H1 (cell line): ENCODE results near the gene CTSL. TPM values are rescaled to one million over a fixed set of nuclear protein-coding genes. Genes with fewer than 3 reads are reported as not detected.

ENCODE experiments used
- CTCF ChIA-PET: fragments of 300-600 bp; sonication (Branson Sonifier 250); formaldehyde crosslinking; loops from one replicate; lab custom pipeline; 2021; ENCODE audit not compliant: partially characterized antibody; lab: Charles Lee
- POLR2A ChIA-PET: fragments of 300-600 bp; sonication (Branson Sonifier 250); formaldehyde crosslinking; loops from one replicate; lab custom pipeline; 2021; ENCODE audit warnings: inconsistent platforms; ENCODE audit not compliant: partially characterized antibody; lab: Charles Lee
- DNase-seq, 2 experiments: peaks; one replicate each; pipeline versions ENCODE4 v3.0.0 to v3.0.0-alpha.2; 2010 to 2022; ENCODE audit warnings: low spot score in 2 of 2, low read depth in 1 of 2, mixed read lengths in 1 of 2
- FAIRE-seq: peaks from 2 replicates; lab custom pipeline; 2011; peaks lifted over from hg19 to GRCh38; lab: Jason Lieb, UNC
- H2AFZ ChIP-seq: 2 replicates; pipeline ENCODE4 v1.8.1; 2012; ENCODE audit warnings: low read length, inconsistent platforms
- H2AK5ac ChIP-seq: 2 replicates; pipeline ENCODE4 v1.6.1; 2013; ENCODE audit warnings: low read depth, low read length
- H2BK120ac ChIP-seq: replicated peaks from 2 replicates; pipeline ENCODE3; 2013; ENCODE audit warnings: low read depth, low read length, inconsistent platforms
- H2BK12ac ChIP-seq: 2 replicates; pipeline ENCODE4 v1.6.1; 2013; ENCODE audit warnings: low read depth, low read length
- H2BK15ac ChIP-seq: 2 replicates; pipeline ENCODE4 v1.6.1; 2013; ENCODE audit warnings: low read length
- H2BK20ac ChIP-seq: 2 replicates; pipeline ENCODE4 v1.6.1; 2013; ENCODE audit warnings: low read length
- H2BK5ac ChIP-seq: 2 replicates; pipeline ENCODE4 v1.6.1; 2013; ENCODE audit warnings: low read depth, low read length
- H3K14ac ChIP-seq: 2 replicates; pipeline ENCODE4 v1.6.1; 2013; ENCODE audit warnings: inconsistent platforms; ENCODE audit not compliant: insufficient read length
- H3K18ac ChIP-seq: 2 replicates; pipeline ENCODE4 v1.6.1; 2013; ENCODE audit warnings: low read length; ENCODE audit errors: extremely low read depth
- H3K23ac ChIP-seq: 2 replicates; pipeline ENCODE4 v1.6.1; 2013; ENCODE audit warnings: inconsistent platforms; ENCODE audit not compliant: insufficient read length
- H3K23me2 ChIP-seq: 2 replicates; pipeline ENCODE4 v1.6.1; 2013; ENCODE audit warnings: low read depth, low read length
- H3K27ac ChIP-seq: 2 replicates; pipeline ENCODE4 v1.6.1; 2011; ENCODE audit warnings: low read depth, low read length, inconsistent platforms
- H3K27me3 ChIP-seq, 4 experiments: replicated peaks in 1 of 4; 1 replicate in 1 of 4; 2 replicates in 3 of 4; pipeline versions ENCODE4 v1.6.1 to v1.8.1; 2011 to 2013; ENCODE audit warnings: low read length in 3 of 4, mild to moderate bottlenecking in 3 of 4, inconsistent platforms in 2 of 4, mixed read lengths in 2 of 4, moderate library complexity in 1 of 4; ENCODE audit not compliant: control insufficient read depth in 3 of 4, insufficient read depth in 3 of 4; ENCODE audit errors: extremely low read depth in 1 of 4
- H3K36me3 ChIP-seq, 4 experiments: 2 replicates each; pipeline versions ENCODE4 v1.6.1 to v1.8.1; 2011 to 2013; ENCODE audit warnings: mild to moderate bottlenecking in 4 of 4, low read length in 3 of 4, moderate library complexity in 2 of 4, control low read depth in 1 of 4, inconsistent platforms in 1 of 4; ENCODE audit not compliant: insufficient read depth in 4 of 4, control insufficient read depth in 2 of 4
- H3K4ac ChIP-seq: replicated peaks from 2 replicates; pipeline ENCODE3; 2013; ENCODE audit warnings: low read length, low read depth, mixed read lengths, inconsistent platforms; ENCODE audit not compliant: insufficient read length
- H3K4me1 ChIP-seq, 4 experiments: replicated peaks in 1 of 4; 1 replicate in 1 of 4; 2 replicates in 3 of 4; pipeline versions ENCODE4 v1.6.1 to v1.8.1; 2011 to 2013; ENCODE audit warnings: low read length in 3 of 4, inconsistent platforms in 2 of 4, mixed read lengths in 1 of 4; ENCODE audit not compliant: insufficient read depth in 4 of 4, control insufficient read depth in 3 of 4
- H3K4me2 ChIP-seq, 2 experiments: 2 replicates each; pipeline versions ENCODE4 v1.6.1 to v1.8.1; 2011 to 2013; ENCODE audit warnings: low read depth in 2 of 2, low read length in 2 of 2, control low read depth in 1 of 2, inconsistent platforms in 1 of 2, mild to moderate bottlenecking in 1 of 2; ENCODE audit not compliant: insufficient read depth in 1 of 2
- H3K4me3 ChIP-seq, 4 experiments: fragments of 200-600, 300-600 bp in 1 of 4; sonication (generic), shearing (Covaris generic), sonication (Bioruptor Twin) in 1 of 4; 2 replicates each; pipeline versions ENCODE4 v1.5.1 to v1.8.1; 2011 to 2016; ENCODE audit warnings: low read length in 4 of 4, low read depth in 3 of 4, control low read depth in 2 of 4, inconsistent platforms in 2 of 4, mild to moderate bottlenecking in 2 of 4, mixed read lengths in 1 of 4, moderate library complexity in 1 of 4; ENCODE audit not compliant: insufficient read depth in 2 of 4; ENCODE audit errors: extremely low read depth in 1 of 4
- H3K56ac ChIP-seq: replicated peaks from 2 replicates; pipeline ENCODE3; 2013; ENCODE audit warnings: low read depth, mild to moderate bottlenecking, mixed read lengths, low read length, inconsistent platforms; ENCODE audit not compliant: insufficient read length
- H3K79me1 ChIP-seq: 2 replicates; pipeline ENCODE4 v1.6.1; 2013; ENCODE audit warnings: low read depth, low read length, control low read depth
- H3K79me2 ChIP-seq, 2 experiments: 2 replicates each; pipeline versions ENCODE4 v1.6.1 to v1.8.1; 2012 to 2013; ENCODE audit warnings: low read length in 2 of 2, mild to moderate bottlenecking in 2 of 2, inconsistent platforms in 1 of 2; ENCODE audit not compliant: insufficient read depth in 2 of 2, control insufficient read depth in 1 of 2
- H3K9ac ChIP-seq, 4 experiments: replicated peaks in 1 of 4; 1 replicate in 1 of 4; 2 replicates in 3 of 4; pipeline versions ENCODE4 v1.6.1 to v1.8.1; 2011 to 2013; ENCODE audit warnings: low read depth in 3 of 4, low read length in 3 of 4, control low read depth in 2 of 4, mild to moderate bottlenecking in 2 of 4, moderate library complexity in 2 of 4, inconsistent platforms in 1 of 4; ENCODE audit errors: extremely low read depth in 1 of 4
- H3K9me3 ChIP-seq, 2 experiments: 2 replicates each; pipeline versions ENCODE4 v1.6.1 to v1.8.1; 2012 to 2013; ENCODE audit warnings: mild to moderate bottlenecking in 2 of 2, moderate library complexity in 2 of 2, control low read depth in 1 of 2, inconsistent platforms in 1 of 2, low read depth in 1 of 2, low read length in 1 of 2, mixed read lengths in 1 of 2; ENCODE audit not compliant: insufficient read depth in 2 of 2
- H4K20me1 ChIP-seq, 2 experiments: replicated peaks in 1 of 2; 2 replicates each; pipeline versions ENCODE3 to v1.8.1; 2011 to 2013; ENCODE audit warnings: inconsistent platforms in 2 of 2, low read length in 2 of 2, mild to moderate bottlenecking in 1 of 2; ENCODE audit not compliant: insufficient read depth in 2 of 2, control insufficient read depth in 1 of 2
- H4K5ac ChIP-seq: 2 replicates; pipeline ENCODE4 v1.6.1; 2013; ENCODE audit warnings: low read length, low read depth, mixed read lengths, inconsistent platforms; ENCODE audit not compliant: insufficient read length
- H4K8ac ChIP-seq: 2 replicates; pipeline ENCODE4 v1.8.0; 2013; ENCODE audit warnings: mild to moderate bottlenecking, moderate library complexity, low read length, inconsistent platforms; ENCODE audit not compliant: insufficient read depth; ENCODE audit errors: extremely low read depth
- H4K91ac ChIP-seq: replicated peaks from 2 replicates; pipeline ENCODE3; 2013; ENCODE audit warnings: low read length, mixed read lengths, inconsistent platforms; ENCODE audit not compliant: insufficient read length
- CTCF ChIP-seq, 3 experiments: IDR thresholded peaks; 1 replicate in 2 of 3; 2 replicates in 1 of 3; pipeline versions ENCODE4 v1.5.1 to v1.6.1; 2011; ENCODE audit warnings: low read length in 3 of 3, mild to moderate bottlenecking in 3 of 3, inconsistent platforms in 2 of 3, low read depth in 1 of 3, moderate library complexity in 1 of 3; ENCODE audit not compliant: insufficient read depth in 1 of 3; ENCODE audit errors: control extremely low read depth in 1 of 3
- RAD21 ChIP-seq, 2 experiments: IDR thresholded peaks in 1 of 2; conservative IDR thresholded peaks in 1 of 2; 2 replicates each; pipeline ENCODE4 v1.6.1; 2011; ENCODE audit warnings: low read depth in 2 of 2, low read length in 2 of 2, improper control_type of control experiment in 1 of 2, inconsistent platforms in 1 of 2, mild to moderate bottlenecking in 1 of 2, moderate library complexity in 1 of 2
- YY1 ChIP-seq: IDR thresholded peaks from 2 replicates; pipeline ENCODE4 v1.6.1; 2011; ENCODE audit warnings: low read depth, mild to moderate bottlenecking, low read length
- WGBS, 2 experiments: shearing (Covaris generic) in 1 of 2; methylation state at CpG; one replicate each; pipeline versions ENCODE4 v1.1.6 to v1.1.7; 2013 to 2015; ENCODE audit warnings: low lambda C conversion rate in 2 of 2, mixed read lengths in 2 of 2, inconsistent platforms in 1 of 2, low coverage in 1 of 2, missing lambda C conversion rate in 1 of 2; ENCODE audit not compliant: insufficient replicate concordance in 2 of 2, insufficient coverage in 1 of 2, insufficient read length in 1 of 2; ENCODE audit errors: extremely low coverage in 1 of 2, missing lambda C conversion rate in 1 of 2; 5-methylcytosine and 5-hydroxymethylcytosine counted together
- polyA plus RNA-seq, 7 experiments: library from polyadenylated mRNA; depleted of rRNA in 3 of 7; stranded (reverse) in 5 of 7; unstranded in 2 of 7; fragments of >200 nt in 5 of 7; fragments of 200-250 nt in 2 of 7; gene quantifications; 1 replicate in 5 of 7; 2 replicates in 1 of 7; 4 replicates in 1 of 7; pipeline versions ENCODE4 v1.2.1 to v1.2.3, GENCODE V29; 2011 to 2013; ENCODE audit warnings: missing spikeins in 2 of 7, mixed read lengths in 2 of 7
- total RNA-seq: library from RNA; stranded (reverse); fragmentation: NEBNext Ultra II Directional; extraction: Animal tissue kit (Norgen Biotek cat#: 25700); gene quantifications from 2 replicates; pipeline ENCODE4 v1.2.1, GENCODE V29; 2021
- TF ChIP-seq, protein P1 (sequence below): IDR thresholded peaks from 2 replicates; pipeline ENCODE4 v1.6.1; 2011; ENCODE audit warnings: low read depth, mild to moderate bottlenecking, low read length; ENCODE audit not compliant: insufficient read depth

CTSL gene
- total and polyA plus RNA-seq, 2 of the 8 experiments (the other 6 are each of a cell fraction or from before 2014, with no cell fraction given) = 34.2 to 38.2 TPM

DNA sequence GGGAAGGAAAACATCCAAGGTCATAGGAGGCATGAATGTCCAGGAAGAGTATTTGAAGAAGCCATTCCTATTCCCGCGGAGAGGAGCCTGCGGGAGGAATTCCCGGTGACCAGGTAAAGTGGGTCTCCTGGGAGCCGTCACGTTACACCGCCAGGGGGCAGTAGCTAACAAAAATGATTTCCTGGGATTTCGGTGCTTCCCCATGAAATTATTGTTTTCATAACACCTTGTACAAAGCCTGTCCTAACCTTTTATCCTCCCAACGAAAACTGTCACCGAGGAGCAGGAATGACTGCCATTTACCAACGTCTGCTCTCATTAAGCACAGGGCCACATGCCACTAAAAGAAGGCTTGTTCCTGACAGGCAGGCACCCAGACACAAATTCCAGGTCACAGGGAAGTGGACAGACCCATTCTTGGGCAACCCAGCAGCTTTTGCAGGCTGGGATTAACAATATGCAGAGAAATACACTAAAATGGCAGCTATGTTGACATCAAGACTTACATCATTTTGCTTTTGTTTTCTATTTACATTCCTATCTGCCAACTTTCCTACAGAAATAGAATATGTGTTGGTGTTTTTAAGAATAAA lies 41.2 kb upstream of the CTSL start:
- Histone ChIP-seq H2BK120ac (no peak overlapping the region), H3K14ac (no peak overlapping the region), H4K5ac (no peak overlapping the region), H2AFZ (no peak overlapping the region), H3K27ac (no peak overlapping the region), H4K91ac (no peak overlapping the region), H4K8ac (no peak overlapping the region), H3K79me2 (peaks cover 0 to 6% of the 10 kb centered on the region in 2 experiments; a peak in 1 of 4 replicates), H2BK12ac (no peak overlapping the region), H3K4me2 (no peak overlapping the region), H2AK5ac (no peak overlapping the region), H3K36me3 (peaks cover 5 to 46% (median 23%) of the 10 kb centered on the region in 4 experiments; a peak in 7 of 8 replicates), H3K9me3 (no peaks in the 10 kb centered on the region), H3K23ac (no peak overlapping the region), H2BK20ac (no peak overlapping the region), H3K9ac (no peak overlapping the region), H2BK5ac (no peak overlapping the region), H3K23me2 (no peaks in the 10 kb centered on the region), H3K4ac (no peak overlapping the region), H3K4me1 (no peaks in the 10 kb centered on the region; a peak in 2 of 7 replicates), H3K18ac (no peak overlapping the region), H3K56ac (no peak overlapping the region), H2BK15ac (no peak overlapping the region), H4K20me1 (peaks cover 2 to 4% of the 10 kb centered on the region in 2 experiments), H3K4me3 (no peak overlapping the region), H3K27me3 (no peaks in the 10 kb centered on the region), H3K79me1 (no peaks in the 10 kb centered on the region; the same call in 1 of the 2 replicates)
- ChIA-PET CTCF (interaction anchor here (0.7 to 6.5 kb wide), 58 partner anchors 9 to 580 kb away, joined by 3 to 88 read pairs (median 4); partner anchors contain the start of gene CTSL), POLR2A (no interaction called here)
- DNase-seq (peak in 1 of 2 experiments; percentile 84), FAIRE-seq (no peak)
- TF ChIP-seq RAD21 (IDR thresholded peaks at IDR 0.05 in 1 of 2, conservative IDR thresholded peaks at IDR 0.05 in 1 of 2; ENCODE audit: low read depth in 2 of 2, low read length in 2 of 2) = peak; percentile 43 to 58; a peak in 3 of 4 replicates
- TF ChIP-seq YY1 = 0 out of 2 replicates have a peak, but pooled peaks have one; percentile 51
- TF ChIP-seq CTCF (IDR thresholded peaks at IDR 0.05; ENCODE audit: control extremely low read depth in 1 of 3, insufficient read depth in 1 of 3, low read depth in 1 of 3, low read length in 3 of 3) = peak; percentile 70 to 80 (median 76)
- TF ChIP-seq, protein P1, sequence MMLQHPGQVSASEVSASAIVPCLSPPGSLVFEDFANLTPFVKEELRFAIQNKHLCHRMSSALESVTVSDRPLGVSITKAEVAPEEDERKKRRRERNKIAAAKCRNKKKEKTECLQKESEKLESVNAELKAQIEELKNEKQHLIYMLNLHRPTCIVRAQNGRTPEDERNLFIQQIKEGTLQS = no peak
- WGBS, 2 experiments = 54% methylated on average over 11 of the region's 11 CpGs; no CpG with 5 or more reads in 1 of the 2 experiments
